Chondrocyte (in vitro differentiated cells): ENCODE measurements around the gene APOB. TPM values are rescaled to one million over a fixed set of nuclear protein-coding genes. Genes with fewer than 3 reads are reported as not detected.

Experiments
- DNase-seq: peaks from one replicate; pipeline ENCODE4 v3.0.0; 2021; ENCODE audit warnings: mixed read lengths, low spot score
- H3K27ac Mint-ChIP-seq: one replicate; pipeline ENCODE4 v1.8.0; 2021; ENCODE audit warnings: mild to moderate bottlenecking, moderate library complexity, mixed read lengths; ENCODE audit not compliant: unreplicated experiment
- H3K27me3 Mint-ChIP-seq: 2 replicates; pipeline ENCODE4 v1.8.0; 2021; ENCODE audit warnings: low read depth, mixed read lengths
- H3K36me3 Mint-ChIP-seq: 2 replicates; pipeline ENCODE4 v1.8.0; 2021; ENCODE audit warnings: low read depth, mixed read lengths
- H3K4me1 Mint-ChIP-seq: 2 replicates; pipeline ENCODE4 v1.8.0; 2021; ENCODE audit warnings: low read depth, mild to moderate bottlenecking, mixed read lengths
- H3K4me3 Mint-ChIP-seq: one replicate; pipeline ENCODE4 v1.8.0; 2021; ENCODE audit warnings: mild to moderate bottlenecking, moderate library complexity, mixed read lengths; ENCODE audit not compliant: unreplicated experiment
- H3K9me3 Mint-ChIP-seq: 2 replicates; pipeline ENCODE4 v1.8.0; 2021; ENCODE audit warnings: low read depth, mixed read lengths
- total RNA-seq: library from RNA; stranded (reverse); gene quantifications from 3 replicates; pipeline ENCODE4 v1.2.1, GENCODE V29; 2021
- TF ChIP-seq, protein P1 (sequence below): fragments of 200-600 bp; sonication (generic); IDR thresholded peaks from 2 replicates; pipeline ENCODE4 v1.5.0; 2021; ENCODE audit warnings: antibody characterized with exemption, mild to moderate bottlenecking, moderate library complexity

Gene APOB
- total RNA-seq, 1 donor from 2014 or later = 0.32 TPM

DNA sequence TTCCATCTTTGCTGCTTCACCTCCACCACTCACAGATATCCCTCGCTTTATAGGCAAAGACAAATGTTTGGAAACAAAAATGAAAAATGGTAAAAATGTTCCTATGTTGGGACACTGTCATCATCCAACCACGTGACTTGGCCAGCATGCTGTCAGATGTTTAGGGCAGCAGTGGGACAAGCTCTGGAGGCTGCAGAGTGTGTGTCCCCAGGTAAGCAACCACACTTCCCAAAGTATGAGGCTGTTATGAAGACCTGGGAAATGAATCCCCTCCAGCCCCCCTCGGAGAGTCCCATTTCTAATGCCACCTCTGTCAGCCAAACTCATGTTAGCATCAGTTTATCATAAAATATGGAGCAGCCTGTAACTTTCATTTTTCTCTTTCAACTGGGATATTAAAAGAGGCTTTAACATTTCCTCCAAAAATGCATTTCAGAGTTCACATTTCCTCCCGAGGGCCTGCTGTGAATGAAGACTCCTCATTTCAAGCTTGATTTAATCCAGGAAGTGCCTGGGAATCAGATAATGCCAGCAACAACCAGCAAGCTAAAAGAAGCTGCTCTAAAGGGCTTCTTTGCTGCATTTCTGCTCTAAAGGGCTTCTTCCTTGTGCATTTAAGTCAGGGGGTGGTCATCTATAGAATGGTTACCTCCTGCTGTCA, 66.2 kb downstream of the APOB start:
- TF ChIP-seq, protein P1, sequence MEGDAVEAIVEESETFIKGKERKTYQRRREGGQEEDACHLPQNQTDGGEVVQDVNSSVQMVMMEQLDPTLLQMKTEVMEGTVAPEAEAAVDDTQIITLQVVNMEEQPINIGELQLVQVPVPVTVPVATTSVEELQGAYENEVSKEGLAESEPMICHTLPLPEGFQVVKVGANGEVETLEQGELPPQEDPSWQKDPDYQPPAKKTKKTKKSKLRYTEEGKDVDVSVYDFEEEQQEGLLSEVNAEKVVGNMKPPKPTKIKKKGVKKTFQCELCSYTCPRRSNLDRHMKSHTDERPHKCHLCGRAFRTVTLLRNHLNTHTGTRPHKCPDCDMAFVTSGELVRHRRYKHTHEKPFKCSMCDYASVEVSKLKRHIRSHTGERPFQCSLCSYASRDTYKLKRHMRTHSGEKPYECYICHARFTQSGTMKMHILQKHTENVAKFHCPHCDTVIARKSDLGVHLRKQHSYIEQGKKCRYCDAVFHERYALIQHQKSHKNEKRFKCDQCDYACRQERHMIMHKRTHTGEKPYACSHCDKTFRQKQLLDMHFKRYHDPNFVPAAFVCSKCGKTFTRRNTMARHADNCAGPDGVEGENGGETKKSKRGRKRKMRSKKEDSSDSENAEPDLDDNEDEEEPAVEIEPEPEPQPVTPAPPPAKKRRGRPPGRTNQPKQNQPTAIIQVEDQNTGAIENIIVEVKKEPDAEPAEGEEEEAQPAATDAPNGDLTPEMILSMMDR = no peak
- H3K4me1 Mint-ChIP-seq = peaks cover 38% of the 10 kb centered on the region
- no peak overlapping the region for H3K4me3 Mint-ChIP-seq
- no peaks in the 10 kb centered on the region for H3K36me3 Mint-ChIP-seq
- peaks cover 1% of the 10 kb centered on the region for H3K27me3 Mint-ChIP-seq
- no peak for DNase-seq
- no peaks in the 10 kb centered on the region for H3K9me3 Mint-ChIP-seq
- H3K27ac Mint-ChIP-seq = no peak overlapping the region

DNA sequence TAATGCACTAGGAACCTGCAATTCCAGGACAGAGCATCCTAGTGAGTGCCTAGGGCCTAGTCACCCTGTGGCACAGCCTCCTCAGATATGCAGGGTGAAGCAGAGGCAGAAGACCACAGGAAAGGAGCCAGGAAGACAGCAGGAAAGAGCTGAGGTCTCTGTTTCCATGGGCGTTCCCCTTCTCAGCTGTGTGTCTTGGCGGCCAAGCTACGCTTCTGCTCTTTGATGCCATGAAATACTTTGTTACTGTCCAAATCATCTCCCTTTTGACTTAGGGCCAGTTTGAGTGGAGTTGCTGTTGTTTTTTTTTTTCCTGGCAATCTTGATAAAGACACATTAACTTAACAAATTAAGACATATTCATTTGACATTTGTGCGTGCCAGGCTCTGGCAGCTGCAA, 67.3 kb downstream of the APOB start:
- Mint-ChIP-seq H3K36me3 (no peaks in the 10 kb centered on the region), H3K4me3 (no peak overlapping the region), H3K27ac (no peak overlapping the region), H3K4me1 (peaks cover 42% of the 10 kb centered on the region), H3K27me3 (peaks cover under 1% of the 10 kb centered on the region), H3K9me3 (no peaks in the 10 kb centered on the region)
- no peak for DNase-seq
- TF ChIP-seq, protein P1 = no peak

DNA sequence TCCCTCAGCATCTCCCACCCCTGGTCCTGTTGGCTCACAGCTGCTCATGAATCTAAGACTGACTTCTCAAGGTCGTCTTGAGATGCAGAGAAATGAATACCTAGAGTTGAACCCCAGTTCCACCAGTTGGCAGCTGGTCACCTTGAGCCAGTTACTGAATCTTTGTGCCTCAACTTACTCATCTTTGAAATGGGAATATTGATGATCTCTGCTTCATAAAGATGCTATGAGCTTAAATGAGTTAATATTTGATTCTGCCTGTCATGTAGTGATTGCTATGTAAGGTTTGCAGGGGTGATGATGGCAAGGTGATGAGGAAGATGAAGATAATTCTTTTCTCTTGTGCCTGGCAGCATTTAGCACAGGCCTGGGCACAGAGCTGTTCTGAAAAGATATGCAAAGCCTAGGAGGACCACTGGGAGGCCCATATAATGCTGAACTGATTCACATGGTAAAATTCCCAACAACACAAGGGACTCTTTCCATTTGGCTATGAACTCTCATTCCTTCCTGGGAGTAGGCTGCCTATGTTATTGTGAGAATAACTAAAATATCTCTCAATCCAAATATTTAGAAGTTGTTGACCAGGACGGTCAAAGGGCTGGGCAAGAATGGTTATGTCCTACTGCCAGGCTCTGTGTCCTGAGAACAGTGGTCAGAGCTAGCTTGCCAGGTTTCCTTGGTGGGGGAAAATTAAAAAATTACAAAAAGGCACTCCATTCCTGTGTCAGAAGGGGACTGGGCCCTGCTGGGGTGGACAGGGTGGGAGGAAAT, 70.9 kb downstream of the APOB start:
- Mint-ChIP-seq H3K4me1 (peaks cover 53% of the 10 kb centered on the region), H3K4me3 (no peak overlapping the region), H3K9me3 (no peaks in the 10 kb centered on the region), H3K27me3 (peaks cover 6% of the 10 kb centered on the region), H3K27ac (peak overlapping the region; percentile 88), H3K36me3 (no peaks in the 10 kb centered on the region)
- TF ChIP-seq, protein P1 = no peak
- no peak for DNase-seq

DNA sequence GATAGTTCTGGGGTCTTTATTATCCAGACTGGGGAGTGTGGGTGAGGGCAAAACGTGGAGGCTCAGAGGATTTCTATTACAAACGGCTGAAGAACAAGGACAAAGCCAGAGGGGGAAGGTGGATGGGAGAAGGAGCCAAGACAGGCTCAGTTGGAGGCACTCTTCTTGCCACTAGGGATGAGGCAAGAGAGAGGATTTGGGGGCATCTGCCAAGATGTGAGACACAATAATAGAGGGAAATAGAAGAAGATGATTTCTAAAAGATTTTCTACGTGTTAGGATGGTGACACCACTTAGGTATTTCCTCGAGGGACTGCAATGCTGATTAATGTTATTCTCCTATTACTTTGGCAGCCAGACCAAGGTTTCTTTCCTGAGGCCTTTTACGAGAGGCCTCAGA, 71.8 kb downstream of the APOB start:
- DNase-seq = no peak
- TF ChIP-seq, protein P1 = no peak
- Mint-ChIP-seq H3K9me3 (no peaks in the 10 kb centered on the region), H3K36me3 (no peaks in the 10 kb centered on the region), H3K4me3 (peak overlapping the region; percentile 24), H3K27ac (peak overlapping the region; percentile 88), H3K27me3 (peaks cover 7% of the 10 kb centered on the region), H3K4me1 (peaks cover 48% of the 10 kb centered on the region)

DNA sequence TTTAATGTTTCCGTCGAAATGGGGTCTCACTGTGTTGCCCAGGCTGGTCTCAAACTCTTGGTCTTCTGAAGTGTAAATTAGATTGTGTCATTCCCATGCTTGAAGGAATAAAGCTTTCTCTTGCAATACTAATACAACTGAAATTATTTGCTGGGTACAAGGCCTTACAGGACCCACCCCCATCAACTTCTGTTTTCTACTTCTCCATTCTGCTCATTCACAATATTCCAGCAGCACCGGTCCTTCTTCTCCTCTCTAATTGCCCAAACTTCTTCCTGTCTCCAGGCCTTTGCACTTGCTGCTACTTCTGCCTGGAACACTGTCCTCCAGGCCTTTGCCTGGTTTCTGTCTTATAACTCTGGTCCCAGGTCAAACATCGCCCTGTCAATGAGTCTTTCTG, 73.8 kb downstream of the APOB start:
- Mint-ChIP-seq H3K4me3 (no peak overlapping the region), H3K27me3 (peaks cover 12% of the 10 kb centered on the region), H3K27ac (no peak overlapping the region), H3K9me3 (no peaks in the 10 kb centered on the region), H3K36me3 (no peaks in the 10 kb centered on the region), H3K4me1 (peaks cover 58% of the 10 kb centered on the region)
- TF ChIP-seq, protein P1 = no peak
- DNase-seq = no peak
